ENCODE measurements around the gene NXF1. TPM values are rescaled to one million over a fixed set of nuclear protein-coding genes. Genes with fewer than 3 reads are reported as not detected.

NXF1 gene
- total and polyA plus RNA-seq, 2 of the 13 experiments (the other 11 are each of a cell fraction or from before 2014, with no cell fraction given) = 30.4 to 30.9 TPM

GRCh38 chr11:62787005-62787759 is 18.1 kb downstream of the NXF1 start, which contains the start of gene TMEM179B (continued):
- no peak for TF ChIP-seq SP140L (CRISPR knock-in tag; IDR thresholded peaks at IDR 0.05; ENCODE audit: borderline replicate concordance)
- peak; percentile 78; the same call in 1 of the 2 replicates for TF ChIP-seq ZMYM2 (CRISPR knock-in tag; IDR thresholded peaks at IDR 0.05)
- TF ChIP-seq REST (IDR thresholded peaks at IDR 0.05; ENCODE audit: borderline replicate concordance in 1 of 2, low read depth in 1 of 2, low read length in 2 of 2) = peak in 1 of 2 experiments; percentile 41; a peak in 1 of 4 replicates
- TF ChIP-seq ZNF260 (CRISPR knock-in tag; IDR thresholded peaks at IDR 0.05; ENCODE audit: borderline replicate concordance, low read depth) = no peak
- TF ChIP-seq TOE1 (CRISPR knock-in tag; IDR thresholded peaks at IDR 0.05) = peak; percentile 82; the same call in 1 of the 2 replicates
- TF ChIP-seq ARNT (IDR thresholded peaks at IDR 0.05) = no peak
- TF ChIP-seq JUND (CRISPR knock-in tag; IDR thresholded peaks at IDR 0.05) = peak; percentile 78
- peak; percentile 71 for TF ChIP-seq ELF4 (CRISPR knock-in tag; IDR thresholded peaks at IDR 0.05; ENCODE audit: borderline replicate concordance)
- no peak for TF ChIP-seq ZNF652 (CRISPR knock-in tag; IDR thresholded peaks at IDR 0.05; ENCODE audit: borderline replicate concordance, low read depth)
- TF ChIP-seq ZNF350 (CRISPR knock-in tag; IDR thresholded peaks at IDR 0.05; ENCODE audit: borderline replicate concordance, low read depth) = peak; percentile 79; the same call in 1 of the 2 replicates
- TF ChIP-seq ZNF607 (CRISPR knock-in tag; IDR thresholded peaks at IDR 0.05; ENCODE audit: borderline replicate concordance) = no peak; the same call in none of the 2 replicates
- no peak for TF ChIP-seq HNF1A (IDR thresholded peaks at IDR 0.05; ENCODE audit: low read depth)
- peak; percentile 83; the same call in 1 of the 2 replicates for TF ChIP-seq HNF1A (CRISPR knock-in tag; IDR thresholded peaks at IDR 0.05; ENCODE audit: borderline replicate concordance)
- peak; percentile 96 for TF ChIP-seq EEA1 (CRISPR knock-in tag; IDR thresholded peaks at IDR 0.05; ENCODE audit: borderline replicate concordance)
- TF ChIP-seq ZMYM3 (CRISPR knock-in tag; IDR thresholded peaks at IDR 0.05) = no peak; the same call in 1 of the 2 replicates
- TF ChIP-seq ZKSCAN1 (IDR thresholded peaks at IDR 0.05; ENCODE audit: low read length) = no peak
- no peak for TF ChIP-seq SETDB1 (CRISPR knock-in tag; IDR thresholded peaks at IDR 0.05; ENCODE audit: borderline replicate concordance)
- peak; percentile 57 for TF ChIP-seq STAG1 (CRISPR knock-in tag; IDR thresholded peaks at IDR 0.05)
- TF ChIP-seq ZNF256 (CRISPR knock-in tag; conservative IDR thresholded peaks at IDR 0.05) = no peak
- peak; percentile 79 for TF ChIP-seq CTCF (CRISPR knock-in tag; IDR thresholded peaks at IDR 0.05)
